ENCODE results near the gene HAND2. TPM values are rescaled to one million over a fixed set of nuclear protein-coding genes. Genes with fewer than 3 reads are reported as not detected.

Gene HAND2
- not detected for polyA plus RNA-seq (2013, experiment 1 of 2; ENCODE audit: insufficient read length)
- polyA plus RNA-seq (2013, experiment 2 of 2; ENCODE audit: insufficient read length) = not detected

GRCh38 chr4:173529477-173530325 is at the start of gene HAND2:
HAND2 (minus strand) TSS chr4:173530229; CDS start chr4:173529289, 940 bp downstream.
- peak; percentile 30 for DNase-seq

- no peak for DNase-seq
Measured at GRCh38 chr4:173578956-173579355, 48.9 kb upstream of the HAND2 start.

- no peak for DNase-seq
Measured at GRCh38 chr4:173577963-173578362, 47.9 kb upstream of the HAND2 start.

- DNase-seq = no peak
Measured at GRCh38 chr4:173575482-173576152, 45.6 kb upstream of the HAND2 start.

DNA sequence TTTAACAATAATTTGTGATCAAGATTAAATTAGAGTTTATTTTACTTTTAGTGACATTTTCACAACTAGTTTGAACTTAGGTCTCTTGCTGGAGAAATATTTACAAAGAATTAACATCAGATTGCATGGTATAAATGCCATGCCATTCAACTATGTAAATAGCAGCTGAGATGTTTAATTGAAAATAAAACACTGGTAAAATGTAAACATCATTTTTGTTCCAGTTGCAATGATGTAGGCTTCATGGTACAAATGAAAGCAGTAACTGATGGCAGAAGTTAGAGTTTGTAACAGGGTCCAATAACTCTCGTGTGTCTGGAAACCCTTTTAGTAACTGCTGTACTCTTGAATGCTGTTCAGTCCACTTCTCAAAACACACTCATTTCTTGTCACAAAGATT is 43.7 kb upstream of the HAND2 start:
- no peak for DNase-seq

- no peak for DNase-seq
Measured at GRCh38 chr4:173573286-173573685, 43.3 kb upstream of the HAND2 start.

- DNase-seq = no peak
Measured at GRCh38 chr4:173572493-173573129, 42.6 kb upstream of the HAND2 start.

DNA sequence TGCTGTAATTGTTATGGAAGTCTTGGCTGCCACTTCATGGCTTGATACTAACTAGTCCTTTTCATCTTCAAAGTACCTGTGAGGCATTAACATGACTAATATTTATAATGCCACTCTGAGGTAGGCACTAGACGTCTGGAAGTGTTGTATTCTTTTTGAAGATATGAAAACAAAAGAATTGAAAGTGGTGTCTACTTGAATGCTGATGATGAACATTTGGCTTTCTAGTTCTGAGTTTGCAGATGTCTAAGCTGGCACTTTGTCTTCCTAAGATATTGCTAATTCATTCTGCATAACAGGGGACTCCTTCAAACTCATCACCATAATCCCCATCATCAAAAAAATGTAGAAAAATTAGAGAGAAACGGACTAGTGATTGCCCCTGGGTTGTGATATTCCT is 41.6 kb upstream of the HAND2 start:
- no peak for DNase-seq

GRCh38 chr4:173565281-173565680 is 35.3 kb upstream of the HAND2 start:
- DNase-seq = no peak

DNA sequence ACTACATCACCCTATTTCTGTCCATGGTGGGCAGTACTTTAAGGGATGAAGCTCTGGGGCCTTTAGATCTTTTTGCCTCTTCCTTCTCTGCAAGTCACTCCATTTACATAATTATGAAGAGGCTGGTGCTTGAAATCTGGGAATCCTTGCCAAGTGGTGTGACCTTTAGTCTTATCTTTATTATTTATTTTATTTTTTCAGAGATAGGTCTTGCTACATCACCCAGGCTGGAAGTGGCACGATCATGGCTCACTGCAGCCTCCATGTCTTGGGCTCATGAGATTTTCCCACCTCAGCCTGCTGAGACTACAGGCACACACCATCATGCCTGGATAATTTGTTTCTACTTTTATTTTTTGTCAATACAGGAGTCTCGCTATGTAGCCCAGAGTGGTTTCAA is 34.4 kb upstream of the HAND2 start:
- DNase-seq = no peak

DNA sequence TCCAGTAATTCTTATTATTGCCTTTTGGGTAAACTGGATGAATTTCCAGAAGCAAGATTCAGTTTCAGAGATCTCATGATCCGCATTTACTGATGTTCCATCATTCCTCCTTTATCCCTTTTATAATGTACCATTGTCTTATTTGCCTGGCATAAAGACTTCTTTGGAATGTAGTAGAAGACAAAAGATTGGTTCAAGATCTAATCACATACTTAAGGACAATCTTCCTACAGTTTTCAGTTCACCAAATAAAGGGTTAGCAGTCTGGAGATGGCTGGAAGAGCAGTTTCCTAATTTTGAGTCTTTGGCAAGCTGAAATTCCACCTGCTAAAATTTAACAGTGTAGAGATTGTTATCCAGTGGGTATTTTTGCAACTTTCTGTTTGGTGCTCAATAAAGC is 30.9 kb upstream of the HAND2 start:
- no peak for DNase-seq

DNA sequence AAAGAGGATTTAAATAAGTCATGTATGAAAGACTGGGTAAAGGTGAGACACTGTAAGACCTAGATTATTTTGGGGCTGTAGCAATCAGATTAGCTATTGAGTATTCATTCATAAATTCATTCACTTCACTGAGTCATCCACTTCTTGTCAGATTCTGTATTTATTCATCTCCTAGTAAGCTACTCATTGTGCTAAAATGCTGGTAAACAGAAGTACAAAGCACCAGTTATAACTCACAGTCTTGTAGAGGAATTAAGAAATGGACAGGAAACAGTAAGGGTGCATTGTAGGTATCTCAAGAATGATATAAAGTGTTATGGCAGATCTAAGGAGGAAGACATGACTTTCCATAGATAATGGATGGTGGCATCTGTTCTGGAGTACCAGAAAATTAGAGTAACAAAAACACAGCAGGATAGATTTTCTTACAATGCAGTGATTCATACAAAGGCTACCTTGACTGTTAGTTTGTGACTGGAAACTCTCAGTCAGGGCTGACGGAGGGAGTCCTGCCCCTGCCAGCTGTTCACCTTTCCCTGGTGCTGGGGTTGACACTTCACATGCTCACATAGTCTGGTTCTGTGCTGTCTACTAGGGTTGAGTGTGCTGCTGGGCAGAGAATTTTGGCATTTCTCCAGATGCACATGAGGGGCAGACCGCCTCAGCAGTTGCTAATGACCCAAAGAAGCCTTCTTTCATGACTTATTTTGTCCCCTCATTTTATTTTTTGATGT is 26.5 kb upstream of the HAND2 start:
- DNase-seq = no peak

- no peak for DNase-seq
Measured at GRCh38 chr4:173547889-173548288, 17.9 kb upstream of the HAND2 start.

DNA sequence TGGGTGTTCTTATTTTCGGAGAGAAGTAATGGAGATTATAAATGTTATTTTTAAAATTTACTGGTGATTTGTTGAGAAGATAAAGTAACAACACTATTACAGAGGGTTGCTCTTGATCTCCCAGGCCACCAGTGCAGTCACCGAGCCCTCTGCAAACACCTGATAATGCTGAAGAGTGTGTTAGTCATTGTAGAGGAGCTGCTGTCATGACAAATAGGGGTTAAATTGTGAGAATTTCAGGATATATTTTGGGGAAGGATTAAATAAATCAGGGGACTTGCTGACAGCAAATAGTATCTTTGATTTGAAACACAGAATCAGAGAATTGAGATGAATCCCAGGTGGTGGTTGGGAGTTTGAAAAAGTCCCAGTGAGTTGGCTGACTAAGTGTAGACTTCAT is 16.7 kb upstream of the HAND2 start:
- no peak for DNase-seq

GRCh38 chr4:173545440-173545839 is 15.4 kb upstream of the HAND2 start:
- DNase-seq = no peak

GRCh38 chr4:173543266-173543665 is 13.2 kb upstream of the HAND2 start:
- DNase-seq = no peak

GRCh38 chr4:173539986-173540385 is 10.0 kb upstream of the HAND2 start:
- DNase-seq = no peak

DNA sequence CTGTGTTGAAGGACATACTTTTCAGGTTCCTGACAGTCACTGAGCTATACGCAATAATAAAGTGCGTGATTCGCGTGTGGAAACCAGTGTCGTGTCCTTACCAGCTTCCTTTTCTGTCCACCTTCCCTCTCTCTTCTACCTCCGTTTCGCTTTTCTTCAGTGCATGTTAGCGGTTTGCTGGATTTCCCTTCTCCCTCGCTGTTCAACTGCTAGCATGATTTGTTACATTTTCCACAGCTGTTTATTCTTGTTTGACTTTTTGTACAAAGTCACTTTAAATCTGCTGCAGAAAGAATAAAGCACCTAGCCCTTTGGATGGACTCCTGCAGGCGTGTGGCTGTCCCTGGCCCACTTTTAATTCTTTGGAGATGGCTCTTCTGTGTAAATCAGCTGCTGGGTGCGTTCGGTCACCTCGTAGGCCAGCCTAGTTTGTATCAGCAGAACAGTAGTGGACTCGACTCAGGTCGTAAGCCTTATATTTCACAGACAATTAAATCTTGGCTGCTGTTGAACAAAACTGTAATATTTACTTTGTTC is 8.9 kb upstream of the HAND2 start:
- no peak for DNase-seq

DNA sequence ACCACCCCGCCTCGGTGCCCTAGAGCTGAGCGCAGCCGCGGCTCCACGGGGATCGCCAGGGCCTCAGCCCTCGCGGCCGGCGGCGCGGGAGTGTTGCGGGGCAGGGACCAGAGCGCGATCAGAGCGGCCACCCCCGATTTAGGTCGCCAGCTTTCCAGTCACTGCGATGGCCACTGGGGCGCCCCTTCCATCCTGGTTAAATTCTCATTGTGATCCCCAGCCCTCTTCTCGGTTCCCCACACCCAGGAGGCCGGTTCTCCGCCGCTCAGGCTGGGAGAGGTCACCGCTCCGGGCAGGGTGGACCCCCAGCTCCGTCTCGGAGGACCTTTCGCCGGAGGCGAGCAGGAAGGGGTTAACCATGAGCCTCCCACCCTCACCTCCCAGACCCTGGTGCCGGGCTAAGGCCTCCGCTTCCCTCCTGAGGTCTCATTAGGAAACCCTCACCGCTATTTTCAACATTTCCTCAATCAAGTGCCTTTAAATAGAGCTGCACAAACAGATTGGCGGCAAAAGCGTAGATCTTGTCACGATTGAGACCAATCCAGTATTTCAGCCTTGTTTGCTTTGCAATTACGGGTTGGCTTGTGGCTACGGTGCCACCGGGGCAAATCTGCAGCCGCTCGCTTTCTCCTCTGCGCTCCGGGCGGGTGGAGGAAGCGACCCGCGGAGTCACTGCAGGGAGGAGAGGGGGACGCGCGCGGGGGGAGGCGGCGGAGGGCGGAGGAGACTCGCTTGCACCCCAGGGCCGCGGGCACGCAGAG is 8.3 kb upstream of the HAND2 start:
- DNase-seq = no peak

- DNase-seq = no peak
Measured at GRCh38 chr4:173537613-173538147, 7.7 kb upstream of the HAND2 start.

DNA sequence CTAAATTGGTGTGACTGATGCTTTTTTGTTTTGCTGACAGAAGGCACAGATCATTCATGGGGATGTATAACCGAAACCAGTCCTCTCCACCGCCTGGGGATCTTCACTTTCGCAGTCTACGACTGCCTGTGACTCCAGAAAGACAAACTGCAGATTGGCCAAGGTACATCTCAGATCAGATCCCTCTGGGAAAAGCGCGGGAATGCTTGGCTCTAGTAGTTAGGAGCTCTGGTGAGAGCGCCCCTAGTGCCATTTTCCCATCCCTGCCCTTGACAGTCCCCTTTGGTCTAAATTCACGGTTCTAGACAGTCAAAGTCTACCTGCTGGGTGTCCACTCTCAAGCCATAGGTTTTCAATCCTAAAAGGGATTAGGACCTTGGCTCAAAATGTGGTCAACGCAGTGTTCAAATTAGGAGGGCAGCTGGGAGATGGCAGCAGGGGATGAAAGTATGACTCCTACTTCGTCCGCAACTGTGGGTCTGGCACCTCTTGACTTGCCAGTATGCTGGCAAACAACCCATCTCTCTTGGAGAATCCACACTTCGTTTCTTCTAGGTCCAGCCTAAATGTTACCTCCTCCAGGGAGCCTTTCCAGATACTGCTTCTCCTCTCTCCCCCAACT is 6.9 kb upstream of the HAND2 start:
- no peak for DNase-seq

Data from fibroblast of skin of back (primary cell).